ENCODE measurements around the gene ANK3. TPM values are rescaled to one million over a fixed set of nuclear protein-coding genes. Genes with fewer than 3 reads are reported as not detected.

The ANK3 gene
- total and polyA plus RNA-seq, 4 experiments from 2014 or later: 7.2 to 90.1 (median 55.8) TPM

GRCh38 chr10:60186315-60187071 is 203.2 kb downstream of the ANK3 start:
- no peaks in the 10 kb centered on the region for H3K27me3 Mint-ChIP-seq
- H3K27me3 ChIP-seq (ENCODE audit: insufficient read depth, low read length): no peaks in the 10 kb centered on the region
- H3K4me1 ChIP-seq (ENCODE audit: insufficient read depth, low read length): no peaks in the 10 kb centered on the region
- no peak overlapping the region for H3K4me3 ChIP-seq (ENCODE audit: low read length in 2 of 2)
- no peak overlapping the region for H3K27ac Mint-ChIP-seq
- CTCF ChIA-PET (ENCODE audit: partially characterized antibody): no interaction called here
- H3K27ac ChIP-seq (ENCODE audit: low read depth, low read length): no peak overlapping the region
- no peak overlapping the region for H3K4me3 Mint-ChIP-seq
- DNase-seq: no peak
- H3K9me3 Mint-ChIP-seq: no peaks in the 10 kb centered on the region
- POLR2A ChIA-PET (ENCODE audit: partially characterized antibody): no interaction called here
- H3K36me3 Mint-ChIP-seq: peaks cover 32 to 51% of the 10 kb centered on the region in 2 donors
- H3K36me3 ChIP-seq (ENCODE audit: insufficient read depth, low read length): peaks cover 5% of the 10 kb centered on the region
- H3K4me1 Mint-ChIP-seq: peaks cover 0 to 5% (median under 1%) of the 10 kb centered on the region in 4 donors
- intact Hi-C loops (cut with micrococcal nuclease): no loop called here
- no peaks in the 10 kb centered on the region for H3K9me3 ChIP-seq (ENCODE audit: control insufficient read depth in 1 of 2, low read length in 2 of 2)

DNA sequence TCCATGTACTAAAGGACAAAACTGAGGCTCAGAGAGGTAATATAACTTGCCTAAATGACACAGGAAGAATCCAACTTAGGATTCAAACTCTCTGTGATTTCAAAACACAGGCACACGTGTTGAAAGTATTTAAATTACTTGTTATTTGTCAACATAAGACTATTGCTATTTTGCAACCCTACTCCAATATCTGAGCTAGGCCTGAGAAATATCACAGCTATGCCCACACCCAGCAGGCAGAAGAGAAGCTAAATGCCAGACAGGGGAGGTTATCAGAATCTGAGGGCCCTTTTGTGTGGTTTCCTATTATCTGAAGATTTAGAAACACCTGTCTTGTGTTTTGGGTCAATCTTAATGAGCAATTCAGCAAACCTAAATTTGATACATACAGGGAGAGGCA is 204.3 kb downstream of the ANK3 start:
- no peaks in the 10 kb centered on the region for H3K27me3 ChIP-seq (ENCODE audit: insufficient read depth, low read length)
- H3K9me3 ChIP-seq (ENCODE audit: control insufficient read depth in 1 of 2, low read length in 2 of 2): no peaks in the 10 kb centered on the region
- intact Hi-C loops (cut with micrococcal nuclease): no loop called here
- Mint-ChIP-seq H3K4me1 (peaks cover 0 to 2% (median under 1%) of the 10 kb centered on the region in 4 donors), H3K9me3 (no peaks in the 10 kb centered on the region), H3K27me3 (no peaks in the 10 kb centered on the region), H3K36me3 (peaks cover 34 to 51% of the 10 kb centered on the region in 2 donors), H3K4me3 (no peak overlapping the region), H3K27ac (peak overlapping the region in 3 of 7 donors; percentile 9 to 29 (median 24))
- no peaks in the 10 kb centered on the region for H3K4me1 ChIP-seq (ENCODE audit: insufficient read depth, low read length)
- CTCF ChIA-PET (ENCODE audit: partially characterized antibody): no interaction called here
- H3K27ac ChIP-seq (ENCODE audit: low read depth, low read length): no peak overlapping the region
- POLR2A ChIA-PET (ENCODE audit: partially characterized antibody): no interaction called here
- no peak for DNase-seq
- H3K4me3 ChIP-seq (ENCODE audit: low read length in 2 of 2): no peak overlapping the region
- peaks cover 5% of the 10 kb centered on the region for H3K36me3 ChIP-seq (ENCODE audit: insufficient read depth, low read length)

GRCh38 chr10:60182691-60183090 is 207.0 kb downstream of the ANK3 start:
- CTCF ChIA-PET (ENCODE audit: partially characterized antibody): interaction anchor here (1.5 kb wide), 1 partner anchor 68 kb away, joined by 3 read pairs; no protein-coding TSS in a partner anchor

DNA sequence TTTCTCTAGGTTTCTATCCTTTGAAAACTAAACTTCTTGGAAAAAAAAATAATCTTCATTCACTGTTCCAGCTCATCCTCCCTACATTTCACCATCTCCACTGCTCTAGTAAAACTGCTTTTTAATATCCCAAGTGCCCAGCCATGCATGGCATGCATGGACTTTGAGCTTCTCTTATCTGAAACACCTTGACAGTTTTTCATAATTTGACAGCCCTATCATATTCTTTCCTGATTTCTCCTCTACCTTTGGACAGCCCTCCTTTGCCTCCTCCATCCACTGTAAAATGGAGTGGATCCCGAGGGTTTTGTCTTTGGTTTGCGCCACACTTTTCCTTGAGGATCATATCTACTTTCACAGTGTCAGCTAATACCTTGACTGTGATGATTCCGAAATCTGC is 212.8 kb downstream of the ANK3 start:
- H3K4me3 ChIP-seq (ENCODE audit: low read length in 2 of 2): no peak overlapping the region
- Mint-ChIP-seq H3K4me3 (no peak overlapping the region), H3K4me1 (no peaks in the 10 kb centered on the region), H3K36me3 (peaks cover 45 to 55% of the 10 kb centered on the region in 2 donors), H3K27me3 (no peaks in the 10 kb centered on the region), H3K27ac (peak overlapping the region in 1 of 7 donors; percentile 57), H3K9me3 (no peaks in the 10 kb centered on the region)
- no peak overlapping the region for H3K27ac ChIP-seq (ENCODE audit: low read depth, low read length)
- no peaks in the 10 kb centered on the region for H3K9me3 ChIP-seq (ENCODE audit: control insufficient read depth in 1 of 2, low read length in 2 of 2)
- no peaks in the 10 kb centered on the region for H3K27me3 ChIP-seq (ENCODE audit: insufficient read depth, low read length)
- H3K36me3 ChIP-seq (ENCODE audit: insufficient read depth, low read length): peaks cover 3% of the 10 kb centered on the region
- H3K4me1 ChIP-seq (ENCODE audit: insufficient read depth, low read length): no peaks in the 10 kb centered on the region
- ChIA-PET CTCF (ENCODE audit: partially characterized antibody) (no interaction called here), POLR2A (ENCODE audit: partially characterized antibody) (no interaction called here)
- no peak for DNase-seq
- intact Hi-C loops (cut with micrococcal nuclease): no loop called here

More at GRCh38 chr10:60182691-60183090, 207.0 kb downstream of the ANK3 start:
- H3K9me3 ChIP-seq (ENCODE audit: control insufficient read depth in 1 of 2, low read length in 2 of 2): no peaks in the 10 kb centered on the region
- POLR2A ChIA-PET (ENCODE audit: partially characterized antibody): no interaction called here
- no peaks in the 10 kb centered on the region for H3K4me1 ChIP-seq (ENCODE audit: insufficient read depth, low read length)
- H3K4me3 ChIP-seq (ENCODE audit: low read length in 2 of 2): no peak overlapping the region
- Mint-ChIP-seq H3K27ac (no peak overlapping the region), H3K4me3 (no peak overlapping the region), H3K9me3 (no peaks in the 10 kb centered on the region), H3K36me3 (peaks cover 41 to 48% of the 10 kb centered on the region in 2 donors), H3K27me3 (no peaks in the 10 kb centered on the region), H3K4me1 (peaks cover 0 to 2% (median 0%) of the 10 kb centered on the region in 4 donors)
- H3K36me3 ChIP-seq (ENCODE audit: insufficient read depth, low read length): peaks cover 9% of the 10 kb centered on the region
- no peak for DNase-seq
- H3K27ac ChIP-seq (ENCODE audit: low read depth, low read length): no peak overlapping the region
- intact Hi-C loops (cut with micrococcal nuclease): no loop called here
- no peaks in the 10 kb centered on the region for H3K27me3 ChIP-seq (ENCODE audit: insufficient read depth, low read length)

DNA sequence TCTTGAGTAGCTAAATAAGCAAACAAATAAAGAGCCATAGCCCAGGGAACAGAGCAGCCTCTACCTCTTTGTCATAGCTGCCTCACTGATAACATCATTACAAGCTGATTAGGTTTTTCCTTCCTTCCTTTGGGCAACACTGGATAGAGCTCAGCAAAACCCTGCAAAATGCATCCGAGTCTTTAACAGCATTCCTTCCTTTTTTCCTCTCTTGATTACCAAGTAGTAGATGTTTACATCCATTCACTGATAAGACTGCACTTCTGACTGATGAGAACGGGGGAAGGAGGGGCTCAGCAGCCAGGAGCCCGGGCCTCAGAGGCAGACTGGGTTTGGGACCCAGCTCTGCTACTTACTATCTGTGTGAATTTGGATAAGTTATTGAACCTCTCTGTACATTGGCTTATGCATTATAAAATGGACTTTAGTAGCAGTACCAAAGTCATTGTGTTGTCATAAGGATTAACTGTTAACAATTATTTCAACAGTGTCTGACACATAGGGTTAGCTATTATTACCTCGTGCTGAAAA is 214.2 kb downstream of the ANK3 start:
- Histone ChIP-seq H3K27ac (ENCODE audit: low read depth, low read length) (no peak overlapping the region), H3K9me3 (ENCODE audit: control insufficient read depth in 1 of 2, low read length in 2 of 2) (no peaks in the 10 kb centered on the region), H3K4me1 (ENCODE audit: insufficient read depth, low read length) (no peaks in the 10 kb centered on the region), H3K4me3 (ENCODE audit: low read length in 2 of 2) (no peak overlapping the region), H3K27me3 (ENCODE audit: insufficient read depth, low read length) (no peaks in the 10 kb centered on the region), H3K36me3 (ENCODE audit: insufficient read depth, low read length) (peaks cover 4% of the 10 kb centered on the region)
- peaks cover 48 to 53% of the 10 kb centered on the region in 2 donors for H3K36me3 Mint-ChIP-seq
- no peaks in the 10 kb centered on the region for H3K4me1 Mint-ChIP-seq
- H3K27me3 Mint-ChIP-seq: no peaks in the 10 kb centered on the region
- intact Hi-C loops (cut with micrococcal nuclease): no loop called here
- no peak for DNase-seq
- CTCF ChIA-PET (ENCODE audit: partially characterized antibody): no interaction called here
- no peak overlapping the region for H3K27ac Mint-ChIP-seq
- no peak overlapping the region for H3K4me3 Mint-ChIP-seq
- H3K9me3 Mint-ChIP-seq: no peaks in the 10 kb centered on the region
- POLR2A ChIA-PET (ENCODE audit: partially characterized antibody): no interaction called here

DNA sequence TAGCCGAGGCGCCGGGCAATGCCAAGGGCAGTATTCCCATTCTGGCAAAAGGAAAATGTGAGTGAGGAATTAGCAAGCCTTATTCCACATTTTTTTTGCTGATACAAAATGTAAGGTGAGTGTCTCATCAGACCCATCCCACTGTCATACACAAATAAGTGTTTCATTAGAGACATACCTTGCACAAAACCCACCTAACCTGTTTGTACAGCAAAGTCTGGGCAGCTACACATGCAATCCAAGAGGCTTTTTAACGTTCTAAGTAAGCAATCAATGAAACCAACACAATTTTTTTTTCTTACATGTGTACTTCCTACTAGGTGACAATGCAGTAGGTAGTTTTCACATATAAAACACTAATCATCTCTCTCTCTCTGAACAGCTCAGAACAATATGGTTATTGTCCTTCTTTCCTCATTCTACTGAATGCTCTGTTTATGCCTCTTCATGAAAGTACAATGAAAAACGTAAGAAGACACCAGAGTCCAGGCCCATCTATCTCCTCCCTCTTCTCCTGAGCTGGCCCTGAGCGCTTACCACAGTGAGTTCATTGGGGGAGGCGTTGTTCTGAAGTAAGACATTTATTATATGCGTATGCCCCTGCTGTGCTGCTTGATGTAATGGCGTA is 217.2 kb downstream of the ANK3 start:
- ChIA-PET CTCF (ENCODE audit: partially characterized antibody) (interaction anchor here (1.1 kb wide), 1 partner anchor 110 kb away, joined by 3 read pairs; no protein-coding TSS in a partner anchor), POLR2A (ENCODE audit: partially characterized antibody) (no interaction called here)
- H3K36me3 Mint-ChIP-seq: peaks cover 48 to 55% of the 10 kb centered on the region in 2 donors

DNA sequence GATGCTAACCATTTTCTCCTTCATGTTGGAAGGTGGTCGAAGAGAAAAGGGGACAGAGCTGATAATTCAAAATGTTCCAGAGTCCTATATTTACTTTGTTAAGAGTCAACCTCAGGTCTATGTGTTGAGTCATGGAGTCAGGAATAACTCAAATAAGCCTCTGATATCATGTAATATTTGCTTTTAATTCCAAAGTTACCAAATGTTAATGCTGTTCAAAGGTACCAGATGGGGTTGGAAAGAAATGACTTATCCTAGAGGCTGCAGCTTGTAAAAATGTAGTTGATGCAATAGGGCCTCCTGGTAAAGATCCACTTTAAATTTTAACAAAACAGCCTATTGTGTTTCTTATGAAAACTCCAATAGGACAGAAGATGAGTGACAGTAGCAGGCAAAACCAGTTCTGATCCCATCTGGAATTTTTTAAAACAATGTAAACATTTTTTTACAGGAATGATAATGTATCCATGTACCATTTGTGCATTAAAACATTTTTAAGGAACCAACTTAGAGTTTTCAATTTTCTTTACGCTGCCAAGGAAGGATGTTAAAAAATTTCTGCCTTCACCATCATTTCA is 218.2 kb downstream of the ANK3 start:
- Mint-ChIP-seq H3K4me1 (no peaks in the 10 kb centered on the region), H3K9me3 (no peaks in the 10 kb centered on the region), H3K27me3 (no peaks in the 10 kb centered on the region), H3K27ac (no peak overlapping the region), H3K4me3 (no peak overlapping the region), H3K36me3 (peaks cover 53 to 56% of the 10 kb centered on the region in 2 donors)
- no peaks in the 10 kb centered on the region for H3K4me1 ChIP-seq (ENCODE audit: insufficient read depth, low read length)
- peaks cover 4% of the 10 kb centered on the region for H3K36me3 ChIP-seq (ENCODE audit: insufficient read depth, low read length)
- ChIA-PET CTCF (ENCODE audit: partially characterized antibody) (no interaction called here), POLR2A (ENCODE audit: partially characterized antibody) (no interaction called here)
- intact Hi-C loops (cut with micrococcal nuclease): no loop called here
- H3K27me3 ChIP-seq (ENCODE audit: insufficient read depth, low read length): no peaks in the 10 kb centered on the region
- no peak overlapping the region for H3K27ac ChIP-seq (ENCODE audit: low read depth, low read length)
- H3K4me3 ChIP-seq (ENCODE audit: low read length in 2 of 2): no peak overlapping the region
- DNase-seq: no peak
- H3K9me3 ChIP-seq (ENCODE audit: control insufficient read depth in 1 of 2, low read length in 2 of 2): no peaks in the 10 kb centered on the region

More for the DNA sequence above, 217.2 kb downstream of the ANK3 start:
- no peaks in the 10 kb centered on the region for H3K4me1 ChIP-seq (ENCODE audit: insufficient read depth, low read length)
- Mint-ChIP-seq H3K27ac (no peak overlapping the region), H3K4me3 (no peak overlapping the region), H3K4me1 (no peaks in the 10 kb centered on the region), H3K27me3 (no peaks in the 10 kb centered on the region), H3K9me3 (no peaks in the 10 kb centered on the region)
- no peaks in the 10 kb centered on the region for H3K9me3 ChIP-seq (ENCODE audit: control insufficient read depth in 1 of 2, low read length in 2 of 2)
- H3K27me3 ChIP-seq (ENCODE audit: insufficient read depth, low read length): no peaks in the 10 kb centered on the region
- H3K4me3 ChIP-seq (ENCODE audit: low read length in 2 of 2): no peak overlapping the region
- no peak for DNase-seq
- H3K27ac ChIP-seq (ENCODE audit: low read depth, low read length): no peak overlapping the region
- H3K36me3 ChIP-seq (ENCODE audit: insufficient read depth, low read length): peaks cover 4% of the 10 kb centered on the region
- intact Hi-C loops (cut with micrococcal nuclease): no loop called here
